Prostate gland (tissue), 2 donors: ENCODE results near the gene CERS6.

Source experiments
- CTCF ChIP-seq, 4 experiments: fragments of 200-600 bp in 2 of 4; fragments of 450-650 bp in 2 of 4; sonication (generic) in 2 of 4; IDR thresholded peaks; 1 replicate in 3 of 4; 2 replicates in 1 of 4; pipeline ENCODE4 v1.5.1; 2016 to 2019; ENCODE audit warnings: antibody characterized with exemption in 4 of 4, mild to moderate bottlenecking in 2 of 4, moderate library complexity in 2 of 4
- POLR2A ChIP-seq: fragments of 450-650 bp; IDR thresholded peaks from one replicate; pipeline ENCODE4 v1.6.1; 2016; ENCODE audit warnings: antibody characterized with exemption, mild to moderate bottlenecking

- TF ChIP-seq POLR2A (no peak), CTCF (IDR thresholded peaks at IDR 0.05) (no peak)
Measured at GRCh38 chr2:168692132-168692744, 236.2 kb downstream of the CERS6 start.
